ENCODE data around the gene TNPO3.
"Not testable (repeated sequence)": the region's sequence is repeated elsewhere in the genome, so short reads cannot be mapped to it uniquely, and the experiment has no call there.

Gene TNPO3

GRCh38 chr7:128913870-128914565 lies 140.9 kb downstream of the TNPO3 start:
- DNase-seq (ENCODE audit: low spot score), result no peak
- H3K79me1 ChIP-seq (ENCODE audit: low read depth, low read length), result peaks cover 2% of the 10 kb centered on the region
- no peaks in the 10 kb centered on the region for H3K9me3 ChIP-seq (replicated peaks in 1 of 2; ENCODE audit: control insufficient read depth in 2 of 2, insufficient read depth in 1 of 2, low read depth in 1 of 2, low read length in 2 of 2)
- peaks cover 14 to 15% of the 10 kb centered on the region in 2 donors for H3K4me1 ChIP-seq (ENCODE audit: control insufficient read depth in 2 of 2, insufficient read depth in 1 of 2, low read depth in 1 of 2, low read length in 2 of 2)
- no peak overlapping the region for H2BK12ac ChIP-seq (ENCODE audit: low read length)
- peak overlapping the region; percentile 43 for H2BK120ac ChIP-seq (ENCODE audit: low read depth, low read length)
- H4K91ac ChIP-seq (ENCODE audit: low read depth, low read length, poor library complexity), result no peak overlapping the region
- peak overlapping the region; percentile 23 for H3K4ac ChIP-seq (ENCODE audit: low read length)
- H2BK15ac ChIP-seq (ENCODE audit: low read length), result no peak overlapping the region
- peak overlapping the region; percentile 17 for H3K14ac ChIP-seq (ENCODE audit: low read length)
- no peaks in the 10 kb centered on the region for H3K36me3 ChIP-seq (replicated peaks in 1 of 2; ENCODE audit: control insufficient read depth in 2 of 2, insufficient read depth in 2 of 2, low read length in 2 of 2)
- H3K27ac ChIP-seq (replicated peaks; ENCODE audit: low read length), result no peak overlapping the region
- peak overlapping the region in 1 of 2 donors; percentile 63 for H3K4me3 ChIP-seq (ENCODE audit: low read length in 2 of 2)
- peak overlapping the region; percentile 85 for H3K23ac ChIP-seq (ENCODE audit: low read depth, low read length, poor library complexity)
- H2AK5ac ChIP-seq (ENCODE audit: low read depth, low read length), result peak overlapping the region; percentile 93
- no peak overlapping the region for H2AFZ ChIP-seq (ENCODE audit: low read length)
- H3K4me2 ChIP-seq (ENCODE audit: insufficient read depth, low read length, poor library complexity, severe bottlenecking), result no peak overlapping the region
- peak overlapping the region; percentile 50 for H3K9ac ChIP-seq (ENCODE audit: low read depth, low read length, poor library complexity)
- H3K27me3 ChIP-seq (ENCODE audit: control insufficient read depth in 3 of 3, insufficient read depth in 3 of 3, low read depth in 1 of 3, low read length in 3 of 3), result peaks cover 0 to 84% (median 52%) of the 10 kb centered on the region in 3 experiments
- H2BK5ac ChIP-seq (ENCODE audit: low read length), result no peak overlapping the region
- H4K8ac ChIP-seq (ENCODE audit: low read depth, low read length), result peak overlapping the region; percentile 43
- peak overlapping the region; percentile 71 for H3K18ac ChIP-seq (ENCODE audit: low read length)
- no CpG with 5 or more reads among the region's 10 CpGs for WGBS, 2 donors (ENCODE audit: extremely low coverage in 2 of 2, insufficient read length in 2 of 2, insufficient replicate concordance in 1 of 2)

GRCh38 chr7:128912709-128913495 lies 142.0 kb downstream of the TNPO3 start:
- not testable (repeated sequence) for H3K4ac ChIP-seq (ENCODE audit: low read length)

GRCh38 chr7:128912281-128912680 lies 142.6 kb downstream of the TNPO3 start:
- WGBS, 2 donors (ENCODE audit: extremely low coverage in 2 of 2, insufficient read length in 2 of 2, insufficient replicate concordance in 1 of 2), result no CpG with 5 or more reads among the region's 3 CpGs
- Histone ChIP-seq H3K4me3 (ENCODE audit: low read length in 2 of 2) (no peak overlapping the region), H3K79me1 (ENCODE audit: low read depth, low read length) (peaks cover 2% of the 10 kb centered on the region), H3K36me3 (replicated peaks in 1 of 2; ENCODE audit: control insufficient read depth in 2 of 2, insufficient read depth in 2 of 2, low read length in 2 of 2) (no peaks in the 10 kb centered on the region), H3K14ac (ENCODE audit: low read length) (no peak overlapping the region), H2AFZ (ENCODE audit: low read length) (no peak overlapping the region), H2BK12ac (ENCODE audit: low read length) (no peak overlapping the region), H2BK5ac (ENCODE audit: low read length) (no peak overlapping the region), H2AK5ac (ENCODE audit: low read depth, low read length) (peak overlapping the region; percentile 23), H3K9ac (ENCODE audit: low read depth, low read length, poor library complexity) (no peak overlapping the region), H4K8ac (ENCODE audit: low read depth, low read length) (no peak overlapping the region), H3K27ac (replicated peaks; ENCODE audit: low read length) (no peak overlapping the region), H3K4me1 (ENCODE audit: control insufficient read depth in 2 of 2, insufficient read depth in 1 of 2, low read depth in 1 of 2, low read length in 2 of 2) (peaks cover 16 to 18% of the 10 kb centered on the region in 2 donors), H3K27me3 (ENCODE audit: control insufficient read depth in 3 of 3, insufficient read depth in 3 of 3, low read depth in 1 of 3, low read length in 3 of 3) (peaks cover 0 to 86% (median 49%) of the 10 kb centered on the region in 3 experiments), H3K18ac (ENCODE audit: low read length) (no peak overlapping the region), H3K9me3 (replicated peaks in 1 of 2; ENCODE audit: control insufficient read depth in 2 of 2, insufficient read depth in 1 of 2, low read depth in 1 of 2, low read length in 2 of 2) (no peaks in the 10 kb centered on the region), H4K91ac (ENCODE audit: low read depth, low read length, poor library complexity) (no peak overlapping the region), H3K4me2 (ENCODE audit: insufficient read depth, low read length, poor library complexity, severe bottlenecking) (no peak overlapping the region), H2BK15ac (ENCODE audit: low read length) (no peak overlapping the region), H3K4ac (ENCODE audit: low read length) (no peak overlapping the region), H2BK120ac (ENCODE audit: low read depth, low read length) (no peak overlapping the region), H3K23ac (ENCODE audit: low read depth, low read length, poor library complexity) (no peak overlapping the region)
- DNase-seq (ENCODE audit: low spot score), result no peak

More at GRCh38 chr7:128912709-128913495, 142.0 kb downstream of the TNPO3 start:
- not testable (repeated sequence) for H2BK5ac ChIP-seq (ENCODE audit: low read length); H4K8ac ChIP-seq (ENCODE audit: low read depth, low read length); H3K79me1 ChIP-seq (ENCODE audit: low read depth, low read length); H2BK12ac ChIP-seq (ENCODE audit: low read length); H2AK5ac ChIP-seq (ENCODE audit: low read depth, low read length); H3K9ac ChIP-seq (ENCODE audit: low read depth, low read length, poor library complexity); H2AFZ ChIP-seq (ENCODE audit: low read length); H3K4me3 ChIP-seq (ENCODE audit: low read length in 2 of 2); H3K4me2 ChIP-seq (ENCODE audit: insufficient read depth, low read length, poor library complexity, severe bottlenecking); H2BK15ac ChIP-seq (ENCODE audit: low read length); H2BK120ac ChIP-seq (ENCODE audit: low read depth, low read length); H3K27ac ChIP-seq (replicated peaks; ENCODE audit: low read length); DNase-seq (ENCODE audit: low spot score); H3K14ac ChIP-seq (ENCODE audit: low read length); H3K36me3 ChIP-seq (replicated peaks in 1 of 2; ENCODE audit: control insufficient read depth in 2 of 2, insufficient read depth in 2 of 2, low read length in 2 of 2); H3K18ac ChIP-seq (ENCODE audit: low read length); H3K9me3 ChIP-seq (replicated peaks in 1 of 2; ENCODE audit: control insufficient read depth in 2 of 2, insufficient read depth in 1 of 2, low read depth in 1 of 2, low read length in 2 of 2); H3K23ac ChIP-seq (ENCODE audit: low read depth, low read length, poor library complexity); H4K91ac ChIP-seq (ENCODE audit: low read depth, low read length, poor library complexity)
- Histone ChIP-seq H3K27me3 (ENCODE audit: control insufficient read depth in 3 of 3, insufficient read depth in 3 of 3, low read depth in 1 of 3, low read length in 3 of 3) (peaks cover 0 to 86% (median 49%) of the 10 kb centered on the region in 3 experiments), H3K4me1 (ENCODE audit: control insufficient read depth in 2 of 2, insufficient read depth in 1 of 2, low read depth in 1 of 2, low read length in 2 of 2) (peaks cover 16 to 18% of the 10 kb centered on the region in 2 donors)
- no CpG with 5 or more reads among the region's 20 CpGs for WGBS, 2 donors (ENCODE audit: extremely low coverage in 2 of 2, insufficient read length in 2 of 2, insufficient replicate concordance in 1 of 2)

- Histone ChIP-seq H2BK15ac (ENCODE audit: low read length) (no peak overlapping the region), H3K4me2 (ENCODE audit: insufficient read depth, low read length, poor library complexity, severe bottlenecking) (no peak overlapping the region), H3K79me1 (ENCODE audit: low read depth, low read length) (peaks cover 2% of the 10 kb centered on the region), H2BK120ac (ENCODE audit: low read depth, low read length) (no peak overlapping the region), H3K36me3 (replicated peaks in 1 of 2; ENCODE audit: control insufficient read depth in 2 of 2, insufficient read depth in 2 of 2, low read length in 2 of 2) (no peaks in the 10 kb centered on the region), H4K8ac (ENCODE audit: low read depth, low read length) (no peak overlapping the region), H3K27ac (replicated peaks; ENCODE audit: low read length) (no peak overlapping the region), H3K4me3 (ENCODE audit: low read length in 2 of 2) (no peak overlapping the region), H3K4me1 (ENCODE audit: control insufficient read depth in 2 of 2, insufficient read depth in 1 of 2, low read depth in 1 of 2, low read length in 2 of 2) (peaks cover 16 to 18% of the 10 kb centered on the region in 2 donors), H3K27me3 (ENCODE audit: control insufficient read depth in 3 of 3, insufficient read depth in 3 of 3, low read depth in 1 of 3, low read length in 3 of 3) (peaks cover 0 to 78% (median 42%) of the 10 kb centered on the region in 3 experiments), H3K9me3 (replicated peaks in 1 of 2; ENCODE audit: control insufficient read depth in 2 of 2, insufficient read depth in 1 of 2, low read depth in 1 of 2, low read length in 2 of 2) (no peaks in the 10 kb centered on the region), H3K4ac (ENCODE audit: low read length) (no peak overlapping the region), H4K91ac (ENCODE audit: low read depth, low read length, poor library complexity) (no peak overlapping the region), H2BK12ac (ENCODE audit: low read length) (no peak overlapping the region), H2BK5ac (ENCODE audit: low read length) (no peak overlapping the region), H3K23ac (ENCODE audit: low read depth, low read length, poor library complexity) (no peak overlapping the region), H3K18ac (ENCODE audit: low read length) (peak overlapping the region; percentile 84), H2AK5ac (ENCODE audit: low read depth, low read length) (no peak overlapping the region), H2AFZ (ENCODE audit: low read length) (peak overlapping the region; percentile 78), H3K9ac (ENCODE audit: low read depth, low read length, poor library complexity) (no peak overlapping the region), H3K14ac (ENCODE audit: low read length) (no peak overlapping the region)
- no CpG with 5 or more reads among the region's 8 CpGs for WGBS, 2 donors (ENCODE audit: extremely low coverage in 2 of 2, insufficient read length in 2 of 2, insufficient replicate concordance in 1 of 2)
- DNase-seq (ENCODE audit: low spot score), result no peak
These were observed 143.4 kb downstream of the TNPO3 start for GRCh38 chr7:128911423-128912031.

Measured in neuronal stem cell (in vitro differentiated cells).